Osteocyte (in vitro differentiated cells): ENCODE measurements around the gene MPP4. TPM values are rescaled to one million over a fixed set of nuclear protein-coding genes. Genes with fewer than 3 reads are reported as not detected.
A peak's percentile ranks its signal among the peaks of the same experiment; 100 is the strongest.
"Not testable (repeated sequence)": the region's sequence is repeated elsewhere in the genome, so short reads cannot be mapped to it uniquely, and the experiment has no call there.

ENCODE experiments used
- DNase-seq: peaks from one replicate; pipeline ENCODE4 v3.0.0; 2021; ENCODE audit warnings: mixed read lengths; ENCODE audit not compliant: unreplicated experiment; ENCODE audit errors: extremely low spot score
- H3K27ac Mint-ChIP-seq: one replicate; pipeline ENCODE4 v1.8.0; 2021; ENCODE audit warnings: mild to moderate bottlenecking, mixed read lengths; ENCODE audit not compliant: unreplicated experiment
- H3K27me3 Mint-ChIP-seq: one replicate; pipeline ENCODE4 v1.8.0; 2021; ENCODE audit warnings: mixed read lengths; ENCODE audit not compliant: unreplicated experiment
- H3K36me3 Mint-ChIP-seq: one replicate; pipeline ENCODE4 v1.8.0; 2021; ENCODE audit warnings: mixed read lengths; ENCODE audit not compliant: unreplicated experiment
- H3K4me1 Mint-ChIP-seq: one replicate; pipeline ENCODE4 v1.8.0; 2021; ENCODE audit warnings: mixed read lengths; ENCODE audit not compliant: unreplicated experiment
- H3K4me3 Mint-ChIP-seq: one replicate; pipeline ENCODE4 v1.8.0; 2021; ENCODE audit warnings: mild to moderate bottlenecking, moderate library complexity, mixed read lengths; ENCODE audit not compliant: unreplicated experiment
- H3K9me3 Mint-ChIP-seq: one replicate; pipeline ENCODE4 v1.8.0; 2021; ENCODE audit warnings: mixed read lengths; ENCODE audit not compliant: unreplicated experiment
- CTCF ChIP-seq: fragments of 200-600 bp; sonication (generic); IDR thresholded peaks from 2 replicates; pipeline ENCODE4 v1.5.0; 2021; ENCODE audit warnings: antibody characterized with exemption, mild to moderate bottlenecking, moderate library complexity
- total RNA-seq: library from RNA; stranded (reverse); gene quantifications from 2 replicates; pipeline ENCODE4 v1.2.1, GENCODE V29; 2021

The MPP4 gene
- total RNA-seq, 1 donor from 2014 or later = 0.83 TPM

- Mint-ChIP-seq H3K36me3 (peaks cover 4% of the 10 kb centered on the region), H3K4me3 (no peak overlapping the region), H3K9me3 (no peaks in the 10 kb centered on the region), H3K27ac (no peak overlapping the region), H3K27me3 (no peaks in the 10 kb centered on the region), H3K4me1 (peaks cover 32% of the 10 kb centered on the region)
- DNase-seq = no peak
- TF ChIP-seq CTCF = no peak
These were observed 23.0 kb downstream of the MPP4 start for GRCh38 chr2:201675454-201675853.

- DNase-seq = no peak
- Mint-ChIP-seq H3K36me3 (peaks cover 4% of the 10 kb centered on the region), H3K4me3 (no peak overlapping the region), H3K27me3 (no peaks in the 10 kb centered on the region), H3K27ac (no peak overlapping the region), H3K4me1 (peaks cover 32% of the 10 kb centered on the region), H3K9me3 (no peaks in the 10 kb centered on the region)
- no peak for TF ChIP-seq CTCF
These were observed 23.6 kb downstream of the MPP4 start for GRCh38 chr2:201674794-201675193.

DNA sequence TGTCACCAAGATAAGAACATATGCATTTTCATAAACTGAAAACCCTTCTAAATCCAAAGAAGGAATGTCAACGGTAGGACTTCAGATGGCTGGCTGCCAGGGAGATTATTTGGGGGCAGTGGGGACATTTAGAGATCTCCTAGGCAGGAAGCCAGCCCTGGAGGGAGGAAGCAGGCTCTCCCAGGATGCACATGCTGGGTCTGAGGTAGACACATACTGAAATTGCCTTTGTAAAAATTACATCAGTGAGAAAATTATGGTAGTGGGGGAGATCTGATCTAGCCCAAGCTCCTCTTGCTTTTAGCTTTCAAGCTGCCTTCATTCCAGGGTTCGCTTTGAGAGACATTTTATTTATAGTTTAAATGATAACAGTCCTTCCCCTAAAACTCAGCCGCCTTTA lies 24.1 kb downstream of the MPP4 start:
- DNase-seq = no peak
- H3K27ac Mint-ChIP-seq = no peak overlapping the region

GRCh38 chr2:201673546-201673945 lies 24.9 kb downstream of the MPP4 start:
- Mint-ChIP-seq H3K4me1 (peaks cover 32% of the 10 kb centered on the region), H3K9me3 (no peaks in the 10 kb centered on the region), H3K27me3 (no peaks in the 10 kb centered on the region), H3K27ac (peak overlapping the region; percentile 86), H3K36me3 (peaks cover 4% of the 10 kb centered on the region), H3K4me3 (peak overlapping the region; percentile 19)
- TF ChIP-seq CTCF = no peak
- DNase-seq = no peak

More for the DNA sequence above, 24.1 kb downstream of the MPP4 start:
- H3K27me3 Mint-ChIP-seq = no peaks in the 10 kb centered on the region
- no peak for TF ChIP-seq CTCF
- peaks cover 4% of the 10 kb centered on the region for H3K36me3 Mint-ChIP-seq
- H3K9me3 Mint-ChIP-seq = no peaks in the 10 kb centered on the region
- no peak overlapping the region for H3K4me3 Mint-ChIP-seq
- peaks cover 32% of the 10 kb centered on the region for H3K4me1 Mint-ChIP-seq

DNA sequence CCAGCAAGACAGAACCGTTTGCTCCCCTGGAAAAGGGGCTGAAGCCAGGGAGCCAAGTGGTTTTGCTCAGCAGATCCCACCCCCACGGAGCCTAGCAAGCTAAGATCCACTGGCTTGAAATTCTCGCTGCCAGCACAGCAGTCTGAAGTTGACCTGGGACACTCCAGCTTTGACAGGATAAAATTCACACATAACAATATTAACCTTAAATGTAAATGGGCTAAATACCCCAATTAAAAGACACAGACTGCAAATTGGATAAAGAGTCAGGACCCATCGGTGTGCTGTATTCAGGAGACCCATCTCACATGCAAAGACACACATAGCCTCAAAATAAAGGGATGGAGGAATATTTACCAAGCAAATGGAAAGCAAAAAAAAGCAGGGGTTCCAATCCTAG lies 27.2 kb downstream of the MPP4 start:
- peaks cover 33% of the 10 kb centered on the region for H3K4me1 Mint-ChIP-seq
- H3K4me3 Mint-ChIP-seq, H3K27ac Mint-ChIP-seq, H3K36me3 Mint-ChIP-seq, DNase-seq, H3K9me3 Mint-ChIP-seq, H3K27me3 Mint-ChIP-seq: not testable (repeated sequence)

DNA sequence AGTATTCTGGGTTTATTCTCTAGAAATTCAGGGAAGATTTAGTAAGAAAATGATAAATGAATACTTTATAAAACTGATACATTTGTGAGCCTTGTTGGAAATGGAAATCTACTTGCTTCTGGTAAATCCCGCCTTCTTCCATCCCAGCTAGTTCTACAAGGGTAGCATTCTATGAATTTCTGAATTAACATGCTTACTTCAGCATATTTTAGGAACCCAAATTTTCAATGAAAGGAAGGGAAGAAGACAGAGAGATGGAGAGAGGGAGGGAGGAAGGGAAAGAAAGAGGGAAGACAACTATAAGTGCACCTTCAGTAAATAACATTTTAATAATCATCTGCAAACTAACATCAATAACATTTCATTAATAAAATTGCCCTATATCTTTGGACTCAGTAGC lies 28.6 kb downstream of the MPP4 start:
- Mint-ChIP-seq H3K9me3 (peaks cover 3% of the 10 kb centered on the region), H3K4me3 (no peak overlapping the region), H3K4me1 (peaks cover 39% of the 10 kb centered on the region), H3K27ac (no peak overlapping the region), H3K36me3 (no peaks in the 10 kb centered on the region), H3K27me3 (no peaks in the 10 kb centered on the region)
- no peak for TF ChIP-seq CTCF
- no peak for DNase-seq
